ENCODE data around the gene NAP1L4. TPM values are rescaled to one million over a fixed set of nuclear protein-coding genes. Genes with fewer than 3 reads are reported as not detected.

The NAP1L4 gene
- total RNA-seq, 6 experiments from 2014 or later, result 109 to 140 (median 131) TPM

DNA sequence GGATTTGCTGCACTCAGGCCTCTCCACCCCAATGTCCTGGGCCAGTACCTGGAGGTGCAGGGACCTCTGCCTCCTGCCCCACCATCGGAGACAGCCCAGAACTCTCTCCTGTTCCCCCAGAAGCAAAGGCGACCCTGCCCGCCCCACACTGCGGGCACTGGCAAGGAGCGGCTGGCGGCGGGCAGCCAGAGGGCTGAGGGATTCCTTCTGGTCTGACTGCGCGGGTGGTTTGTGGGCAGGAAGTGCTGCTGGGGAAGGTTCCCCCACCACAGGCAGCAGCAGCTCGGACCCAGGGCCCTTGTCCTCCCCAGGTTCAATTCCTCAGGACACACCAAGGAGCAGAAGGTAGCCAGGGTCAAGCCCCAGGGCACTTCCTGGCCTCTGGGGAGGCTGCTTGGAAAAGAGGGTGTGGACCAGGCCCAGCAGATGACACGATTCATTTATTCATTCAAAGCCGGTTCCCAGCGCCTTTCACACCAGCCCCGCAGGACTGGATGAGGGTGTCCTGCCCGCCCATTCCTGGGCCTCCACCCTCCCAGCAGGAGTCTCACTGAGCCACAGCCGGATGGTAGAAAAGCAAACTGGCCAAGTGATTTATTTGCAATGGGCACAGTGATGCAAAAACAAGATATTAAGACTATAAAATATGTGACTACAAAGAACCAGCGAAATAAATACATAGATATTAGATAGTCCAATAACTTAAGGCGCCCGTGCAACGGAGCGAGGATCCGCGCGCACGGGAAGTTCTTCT lies 64.1 kb downstream of the NAP1L4 start:
- peak; percentile 1; the same call in 1 of the 2 replicates for TF ChIP-seq CTCF (IDR thresholded peaks at IDR 0.05)
- Mint-ChIP-seq H3K4me3 (peak overlapping the region; percentile 96), H3K27ac (peak overlapping the region; percentile 88), H3K36me3 (ENCODE audit: low read depth) (peaks cover 14% of the 10 kb centered on the region; the same call in 1 of the 2 replicates), H3K9me3 (no peaks in the 10 kb centered on the region), H3K27me3 (ENCODE audit: insufficient read depth) (peaks cover 7% of the 10 kb centered on the region), H3K4me1 (ENCODE audit: low read depth) (peaks cover 24% of the 10 kb centered on the region)
- DNase-seq, result peak; percentile 19

- peaks cover 16% of the 10 kb centered on the region for H3K4me1 Mint-ChIP-seq (ENCODE audit: low read depth)
- peaks cover 14% of the 10 kb centered on the region; the same call in 1 of the 2 replicates for H3K36me3 Mint-ChIP-seq (ENCODE audit: low read depth)
- no peak for TF ChIP-seq CTCF (IDR thresholded peaks at IDR 0.05)
- no peaks in the 10 kb centered on the region for H3K9me3 Mint-ChIP-seq
- no peak for DNase-seq
- H3K27ac Mint-ChIP-seq, result peak overlapping the region; percentile 88; the same call in 1 of the 2 replicates
- peaks cover 7% of the 10 kb centered on the region for H3K27me3 Mint-ChIP-seq (ENCODE audit: insufficient read depth)
- H3K4me3 Mint-ChIP-seq, result peak overlapping the region; percentile 96
These were observed 64.9 kb downstream of the NAP1L4 start for GRCh38 chr11:2927121-2927800.

GRCh38 chr11:2926611-2927051 lies 65.5 kb downstream of the NAP1L4 start:
- H3K27ac Mint-ChIP-seq, result peak overlapping the region; percentile 16; the same call in 1 of the 2 replicates
- no peaks in the 10 kb centered on the region for H3K9me3 Mint-ChIP-seq
- 0 out of 2 replicates have a peak overlapping the region, but pooled peaks have one; percentile 7 for H3K4me3 Mint-ChIP-seq
- H3K27me3 Mint-ChIP-seq (ENCODE audit: insufficient read depth), result peaks cover 7% of the 10 kb centered on the region
- peaks cover 14% of the 10 kb centered on the region; the same call in 1 of the 2 replicates for H3K36me3 Mint-ChIP-seq (ENCODE audit: low read depth)
- TF ChIP-seq CTCF (IDR thresholded peaks at IDR 0.05), result no peak
- H3K4me1 Mint-ChIP-seq (ENCODE audit: low read depth), result peaks cover 16% of the 10 kb centered on the region
- DNase-seq, result no peak

DNA sequence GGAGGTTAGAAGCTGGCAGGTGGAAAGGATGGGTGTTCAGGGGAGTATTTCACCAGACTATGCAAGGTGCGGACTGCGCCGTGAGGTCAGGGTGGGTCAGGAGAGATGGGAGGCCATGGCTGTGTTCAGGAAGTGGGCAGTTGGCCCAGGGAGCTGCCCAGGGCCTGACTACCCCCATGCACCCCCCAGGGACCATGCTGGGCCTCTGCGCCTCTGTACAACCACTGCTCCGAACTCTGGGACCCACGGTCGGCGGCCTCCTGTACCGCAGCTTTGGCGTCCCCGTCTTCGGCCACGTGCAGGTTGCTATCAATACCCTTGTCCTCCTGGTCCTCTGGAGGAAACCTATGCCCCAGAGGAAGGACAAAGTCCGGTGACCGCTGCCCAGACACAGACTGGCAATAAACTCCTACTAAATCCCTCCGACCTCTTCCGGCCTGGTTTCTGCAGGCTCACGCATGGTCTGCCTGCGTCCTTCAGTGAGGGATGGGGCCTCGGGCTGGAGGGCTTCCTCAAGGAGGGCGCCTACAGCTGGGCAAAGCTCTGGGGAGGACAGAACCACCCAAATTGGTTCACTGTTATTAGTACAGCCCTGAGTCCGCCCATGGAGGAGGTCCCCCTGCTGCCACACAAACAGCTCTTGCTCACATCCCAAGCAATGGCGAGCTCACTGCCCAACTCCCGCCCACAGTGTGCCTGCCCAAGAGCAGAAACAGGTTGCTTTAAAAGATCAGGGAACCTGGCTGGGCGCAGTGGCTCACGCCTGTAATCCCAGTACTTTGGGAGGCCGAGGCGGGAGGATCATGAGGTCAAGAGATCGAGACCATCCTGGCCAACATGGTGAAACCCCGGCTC lies 67.1 kb downstream of the NAP1L4 start:
- no peak for DNase-seq
- Mint-ChIP-seq H3K27ac (no peak overlapping the region), H3K27me3 (ENCODE audit: insufficient read depth) (peaks cover 7% of the 10 kb centered on the region), H3K9me3 (no peaks in the 10 kb centered on the region), H3K36me3 (ENCODE audit: low read depth) (peaks cover 14% of the 10 kb centered on the region; the same call in 1 of the 2 replicates), H3K4me3 (no peak overlapping the region), H3K4me1 (ENCODE audit: low read depth) (peaks cover 10% of the 10 kb centered on the region)
- no peak for TF ChIP-seq CTCF (IDR thresholded peaks at IDR 0.05)

GRCh38 chr11:2924381-2924780 lies 67.7 kb downstream of the NAP1L4 start:
- Mint-ChIP-seq H3K4me3 (no peak overlapping the region), H3K4me1 (ENCODE audit: low read depth) (peaks cover 10% of the 10 kb centered on the region), H3K27me3 (ENCODE audit: insufficient read depth) (peaks cover 5% of the 10 kb centered on the region), H3K36me3 (ENCODE audit: low read depth) (peaks cover 14% of the 10 kb centered on the region; the same call in 1 of the 2 replicates), H3K9me3 (no peaks in the 10 kb centered on the region), H3K27ac (no peak overlapping the region)
- DNase-seq, result no peak
- no peak for TF ChIP-seq CTCF (IDR thresholded peaks at IDR 0.05)
